HL-60 (cell line): ENCODE results near the gene LGALS7B.

Experiments used
- GABPA ChIP-seq: IDR thresholded peaks from 2 replicates; pipeline ENCODE4 v1.6.1; 2012; ENCODE audit warnings: low read depth
- POLR2AphosphoS5 ChIP-seq: IDR thresholded peaks from 2 replicates; pipeline ENCODE4 v1.6.1; 2012; ENCODE audit warnings: low read depth
- SPI1 ChIP-seq: IDR thresholded peaks from 2 replicates; pipeline ENCODE4 v1.6.1; 2012; ENCODE audit warnings: low read depth, mild to moderate bottlenecking, borderline replicate concordance
- TF ChIP-seq, protein P1 (sequence below): IDR thresholded peaks from 2 replicates; pipeline ENCODE4 v1.6.1; 2012; ENCODE audit warnings: low read depth; ENCODE audit not compliant: insufficient replicate concordance
- TF ChIP-seq, protein P2 (sequence below): IDR thresholded peaks from one replicate; pipeline ENCODE4 v1.5.1; 2011; ENCODE audit warnings: low read length, control low read depth, inconsistent platforms; ENCODE audit not compliant: insufficient read depth

- TF ChIP-seq GABPA (no peak), SPI1 (no peak), POLR2AphosphoS5 (no peak)
- TF ChIP-seq, protein P1, sequence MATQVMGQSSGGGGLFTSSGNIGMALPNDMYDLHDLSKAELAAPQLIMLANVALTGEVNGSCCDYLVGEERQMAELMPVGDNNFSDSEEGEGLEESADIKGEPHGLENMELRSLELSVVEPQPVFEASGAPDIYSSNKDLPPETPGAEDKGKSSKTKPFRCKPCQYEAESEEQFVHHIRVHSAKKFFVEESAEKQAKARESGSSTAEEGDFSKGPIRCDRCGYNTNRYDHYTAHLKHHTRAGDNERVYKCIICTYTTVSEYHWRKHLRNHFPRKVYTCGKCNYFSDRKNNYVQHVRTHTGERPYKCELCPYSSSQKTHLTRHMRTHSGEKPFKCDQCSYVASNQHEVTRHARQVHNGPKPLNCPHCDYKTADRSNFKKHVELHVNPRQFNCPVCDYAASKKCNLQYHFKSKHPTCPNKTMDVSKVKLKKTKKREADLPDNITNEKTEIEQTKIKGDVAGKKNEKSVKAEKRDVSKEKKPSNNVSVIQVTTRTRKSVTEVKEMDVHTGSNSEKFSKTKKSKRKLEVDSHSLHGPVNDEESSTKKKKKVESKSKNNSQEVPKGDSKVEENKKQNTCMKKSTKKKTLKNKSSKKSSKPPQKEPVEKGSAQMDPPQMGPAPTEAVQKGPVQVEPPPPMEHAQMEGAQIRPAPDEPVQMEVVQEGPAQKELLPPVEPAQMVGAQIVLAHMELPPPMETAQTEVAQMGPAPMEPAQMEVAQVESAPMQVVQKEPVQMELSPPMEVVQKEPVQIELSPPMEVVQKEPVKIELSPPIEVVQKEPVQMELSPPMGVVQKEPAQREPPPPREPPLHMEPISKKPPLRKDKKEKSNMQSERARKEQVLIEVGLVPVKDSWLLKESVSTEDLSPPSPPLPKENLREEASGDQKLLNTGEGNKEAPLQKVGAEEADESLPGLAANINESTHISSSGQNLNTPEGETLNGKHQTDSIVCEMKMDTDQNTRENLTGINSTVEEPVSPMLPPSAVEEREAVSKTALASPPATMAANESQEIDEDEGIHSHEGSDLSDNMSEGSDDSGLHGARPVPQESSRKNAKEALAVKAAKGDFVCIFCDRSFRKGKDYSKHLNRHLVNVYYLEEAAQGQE = no peak
- TF ChIP-seq, protein P2, sequence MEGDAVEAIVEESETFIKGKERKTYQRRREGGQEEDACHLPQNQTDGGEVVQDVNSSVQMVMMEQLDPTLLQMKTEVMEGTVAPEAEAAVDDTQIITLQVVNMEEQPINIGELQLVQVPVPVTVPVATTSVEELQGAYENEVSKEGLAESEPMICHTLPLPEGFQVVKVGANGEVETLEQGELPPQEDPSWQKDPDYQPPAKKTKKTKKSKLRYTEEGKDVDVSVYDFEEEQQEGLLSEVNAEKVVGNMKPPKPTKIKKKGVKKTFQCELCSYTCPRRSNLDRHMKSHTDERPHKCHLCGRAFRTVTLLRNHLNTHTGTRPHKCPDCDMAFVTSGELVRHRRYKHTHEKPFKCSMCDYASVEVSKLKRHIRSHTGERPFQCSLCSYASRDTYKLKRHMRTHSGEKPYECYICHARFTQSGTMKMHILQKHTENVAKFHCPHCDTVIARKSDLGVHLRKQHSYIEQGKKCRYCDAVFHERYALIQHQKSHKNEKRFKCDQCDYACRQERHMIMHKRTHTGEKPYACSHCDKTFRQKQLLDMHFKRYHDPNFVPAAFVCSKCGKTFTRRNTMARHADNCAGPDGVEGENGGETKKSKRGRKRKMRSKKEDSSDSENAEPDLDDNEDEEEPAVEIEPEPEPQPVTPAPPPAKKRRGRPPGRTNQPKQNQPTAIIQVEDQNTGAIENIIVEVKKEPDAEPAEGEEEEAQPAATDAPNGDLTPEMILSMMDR = no peak
Measured at GRCh38 chr19:38838208-38838985, 49.4 kb downstream of the LGALS7B start.
